ENCODE measurements around the gene DEUP1. TPM values are rescaled to one million over a fixed set of nuclear protein-coding genes. Genes with fewer than 3 reads are reported as not detected.
"Not testable (repeated sequence)": the region's sequence is repeated elsewhere in the genome, so short reads cannot be mapped to it uniquely, and the experiment has no call there.

DEUP1 gene
- total and polyA plus RNA-seq, 2 experiments from 2014 or later, result not detected

GRCh38 chr11:93410441-93410840 is 79.9 kb downstream of the DEUP1 start:
- H3K36me3 ChIP-seq (ENCODE audit: low read depth), result no peaks in the 10 kb centered on the region

GRCh38 chr11:93411705-93412104 is 81.2 kb downstream of the DEUP1 start:
- Histone ChIP-seq H3K9ac (no peak overlapping the region), H3K9me3 (ENCODE audit: low read depth) (no peaks in the 10 kb centered on the region), H3K9me2 (ENCODE audit: insufficient read depth) (no peaks in the 10 kb centered on the region), H3K27ac (no peak overlapping the region), H3K79me2 (ENCODE audit: insufficient read depth) (no peaks in the 10 kb centered on the region), H4K20me1 (ENCODE audit: insufficient read depth) (no peaks in the 10 kb centered on the region), H3K4me1 (ENCODE audit: insufficient read depth) (no peaks in the 10 kb centered on the region), H3F3A (ENCODE audit: insufficient read depth) (no peaks in the 10 kb centered on the region), H3K36me3 (ENCODE audit: low read depth) (no peaks in the 10 kb centered on the region), H3K27me3 (replicated peaks; ENCODE audit: insufficient read depth) (no peaks in the 10 kb centered on the region), H3K4me3 (no peak overlapping the region), H3K4me2 (ENCODE audit: unreplicated experiment) (no peak overlapping the region), H2AFZ (no peak overlapping the region)
- in situ Hi-C loops (cut with MboI), result no loop called here
- no peak for DNase-seq
- no peak for TF ChIP-seq EZH2 (IDR thresholded peaks at IDR 0.05; ENCODE audit: insufficient read depth, poor library complexity, severe bottlenecking)
- no peak for TF ChIP-seq EZH2phosphoT487 (IDR thresholded peaks at IDR 0.05; ENCODE audit: insufficient read depth, low read depth)

More at GRCh38 chr11:93410441-93410840, 79.9 kb downstream of the DEUP1 start:
- no peaks in the 10 kb centered on the region for H3K9me3 ChIP-seq (ENCODE audit: low read depth)
- no peak overlapping the region for H3K4me2 ChIP-seq (ENCODE audit: unreplicated experiment)
- H3K4me3 ChIP-seq, result no peak overlapping the region
- in situ Hi-C loops (cut with MboI), result no loop called here
- DNase-seq, result no peak
- 40% methylated on average over 3 of the region's 3 CpGs for WGBS, 2 experiments (ENCODE audit: low coverage in 1 of 2, low lambda C conversion rate in 2 of 2, missing lambda C conversion rate in 2 of 2)
- no peaks in the 10 kb centered on the region for H3K27me3 ChIP-seq (replicated peaks; ENCODE audit: insufficient read depth)
- H4K20me1 ChIP-seq (ENCODE audit: insufficient read depth), result no peaks in the 10 kb centered on the region
- H3K9me2 ChIP-seq (ENCODE audit: insufficient read depth), result no peaks in the 10 kb centered on the region
- no peaks in the 10 kb centered on the region for H3F3A ChIP-seq (ENCODE audit: insufficient read depth)
- H3K27ac ChIP-seq, result no peak overlapping the region
- no peaks in the 10 kb centered on the region for H3K79me2 ChIP-seq (ENCODE audit: insufficient read depth)
- no peak overlapping the region for H2AFZ ChIP-seq
- no peak overlapping the region for H3K9ac ChIP-seq
- TF ChIP-seq EZH2phosphoT487 (IDR thresholded peaks at IDR 0.05; ENCODE audit: insufficient read depth, low read depth), result no peak
- TF ChIP-seq EZH2 (IDR thresholded peaks at IDR 0.05; ENCODE audit: insufficient read depth, poor library complexity, severe bottlenecking), result no peak
- H3K4me1 ChIP-seq (ENCODE audit: insufficient read depth), result no peaks in the 10 kb centered on the region

- no peak for DNase-seq
- Histone ChIP-seq H4K20me1 (ENCODE audit: insufficient read depth) (no peaks in the 10 kb centered on the region), H3F3A (ENCODE audit: insufficient read depth) (no peaks in the 10 kb centered on the region), H2AFZ (no peak overlapping the region), H3K9me2 (ENCODE audit: insufficient read depth) (no peaks in the 10 kb centered on the region), H3K4me2 (ENCODE audit: unreplicated experiment) (no peak overlapping the region), H3K27ac (no peak overlapping the region), H3K36me3 (ENCODE audit: low read depth) (no peaks in the 10 kb centered on the region), H3K9ac (no peak overlapping the region), H3K4me1 (ENCODE audit: insufficient read depth) (no peaks in the 10 kb centered on the region), H3K4me3 (no peak overlapping the region), H3K27me3 (replicated peaks; ENCODE audit: insufficient read depth) (no peaks in the 10 kb centered on the region), H3K79me2 (ENCODE audit: insufficient read depth) (no peaks in the 10 kb centered on the region), H3K9me3 (ENCODE audit: low read depth) (no peaks in the 10 kb centered on the region)
- 44 to 47% methylated on average over 3 of the region's 3 CpGs for WGBS, 2 experiments (ENCODE audit: low coverage in 1 of 2, low lambda C conversion rate in 2 of 2, missing lambda C conversion rate in 2 of 2)
- in situ Hi-C loops (cut with MboI), result no loop called here
- TF ChIP-seq EZH2phosphoT487 (IDR thresholded peaks at IDR 0.05; ENCODE audit: insufficient read depth, low read depth) (no peak), EZH2 (IDR thresholded peaks at IDR 0.05; ENCODE audit: insufficient read depth, poor library complexity, severe bottlenecking) (no peak)
These were observed 101.7 kb downstream of the DEUP1 start for GRCh38 chr11:93432247-93432646.

- H4K20me1 ChIP-seq (ENCODE audit: insufficient read depth); H3K9ac ChIP-seq; H3F3A ChIP-seq (ENCODE audit: insufficient read depth); H3K27me3 ChIP-seq (replicated peaks; ENCODE audit: insufficient read depth); H3K27ac ChIP-seq; H2AFZ ChIP-seq; H3K9me2 ChIP-seq (ENCODE audit: insufficient read depth); DNase-seq; H3K4me1 ChIP-seq (ENCODE audit: insufficient read depth); H3K4me3 ChIP-seq; in situ Hi-C loops (cut with MboI); H3K4me2 ChIP-seq (ENCODE audit: unreplicated experiment); H3K9me3 ChIP-seq (ENCODE audit: low read depth); H3K36me3 ChIP-seq (ENCODE audit: low read depth); H3K79me2 ChIP-seq (ENCODE audit: insufficient read depth): not testable (repeated sequence)
- WGBS, 2 experiments (ENCODE audit: low coverage in 1 of 2, low lambda C conversion rate in 2 of 2, missing lambda C conversion rate in 2 of 2), result 22 to 30% methylated on average over 2 of the region's 2 CpGs
These were observed 112.7 kb downstream of the DEUP1 start for GRCh38 chr11:93443232-93443631.

DNA sequence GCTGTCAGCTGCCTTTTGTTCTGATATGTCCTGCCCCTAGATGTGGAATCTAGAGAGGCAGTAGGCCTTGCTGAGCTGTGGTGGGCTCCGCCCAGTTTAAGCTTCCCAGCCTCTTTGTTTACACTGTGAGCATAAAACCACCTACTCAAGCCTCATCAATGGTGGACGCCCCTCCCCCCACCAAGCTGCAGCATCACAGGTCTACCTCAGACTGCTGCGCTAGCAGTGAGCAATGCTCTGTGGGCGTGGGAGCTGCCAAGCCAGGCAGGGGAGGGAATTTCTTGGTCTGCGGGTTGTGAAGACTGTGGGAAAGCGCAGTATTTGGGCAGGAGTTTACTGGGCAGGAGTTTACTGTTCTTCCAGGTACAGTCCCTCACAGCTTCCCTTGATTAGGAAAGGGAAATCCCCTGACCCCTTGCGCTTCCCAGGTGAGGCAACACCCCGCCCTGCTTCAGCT is 114.1 kb downstream of the DEUP1 start:
- DNase-seq, result peak; percentile 14
- in situ Hi-C loops (cut with MboI), result no loop called here
- Histone ChIP-seq H3K4me3 (no peak overlapping the region), H3K4me1 (ENCODE audit: insufficient read depth) (no peaks in the 10 kb centered on the region), H3F3A (ENCODE audit: insufficient read depth) (no peaks in the 10 kb centered on the region), H3K9me2 (ENCODE audit: insufficient read depth) (no peaks in the 10 kb centered on the region), H3K79me2 (ENCODE audit: insufficient read depth) (no peaks in the 10 kb centered on the region), H3K9ac (no peak overlapping the region), H2AFZ (no peak overlapping the region), H3K9me3 (ENCODE audit: low read depth) (no peaks in the 10 kb centered on the region), H3K27me3 (replicated peaks; ENCODE audit: insufficient read depth) (no peaks in the 10 kb centered on the region), H3K4me2 (ENCODE audit: unreplicated experiment) (no peak overlapping the region), H3K27ac (no peak overlapping the region), H3K36me3 (ENCODE audit: low read depth) (no peaks in the 10 kb centered on the region), H4K20me1 (ENCODE audit: insufficient read depth) (no peaks in the 10 kb centered on the region)
- WGBS, 2 experiments (ENCODE audit: low coverage in 1 of 2, low lambda C conversion rate in 2 of 2, missing lambda C conversion rate in 2 of 2), result 29 to 44% methylated on average over 7 to 8 of the region's 8 CpGs
- TF ChIP-seq EZH2 (IDR thresholded peaks at IDR 0.05; ENCODE audit: insufficient read depth, poor library complexity, severe bottlenecking), result no peak
